ENCODE results near the gene PSMA8. TPM values are rescaled to one million over a fixed set of nuclear protein-coding genes. Genes with fewer than 3 reads are reported as not detected.
A peak's percentile ranks its signal among the peaks of the same experiment; 100 is the strongest.

Gene PSMA8
- total and polyA plus RNA-seq, 2 donors from 2014 or later, result not detected

GRCh38 chr18:26088487-26088886 is 45.2 kb upstream of the PSMA8 start:
- H3K27me3 ChIP-seq (ENCODE audit: control insufficient read depth, insufficient read depth, low read length), result no peaks in the 10 kb centered on the region
- TF ChIP-seq CTCF (IDR thresholded peaks at IDR 0.05; ENCODE audit: borderline replicate concordance, extremely low read depth, insufficient read depth), result no peak
- H3K9ac ChIP-seq (ENCODE audit: low read length in 3 of 3), result peak overlapping the region in 1 of 3 donors; percentile 86
- no peak overlapping the region for H3K27ac ChIP-seq (ENCODE audit: low read depth in 2 of 2, low read length in 2 of 2)
- intact Hi-C loops (cut with DNase I), result no loop called here
- H3K9me3 ChIP-seq (ENCODE audit: control insufficient read depth in 2 of 3, insufficient read depth in 1 of 3, low read length in 3 of 3), result no peaks in the 10 kb centered on the region
- peak overlapping the region in 2 of 3 donors; percentile 87 to 96 for H3K4me3 ChIP-seq (ENCODE audit: low read length in 3 of 3)
- peak in 2 of 5 donors; percentile 18 to 21 for DNase-seq
- peaks cover 0 to 11% (median 0%) of the 10 kb centered on the region in 3 donors for H3K4me1 ChIP-seq (ENCODE audit: control insufficient read depth in 2 of 3, insufficient read depth in 2 of 3, low read depth in 1 of 3, low read length in 3 of 3)
- FAIRE-seq, result no peak
- peaks cover 2 to 19% (median 5%) of the 10 kb centered on the region in 3 donors for H3K36me3 ChIP-seq (ENCODE audit: control insufficient read depth in 2 of 3, insufficient read depth in 3 of 3, low read length in 3 of 3)

- H3K9ac ChIP-seq (ENCODE audit: low read length in 3 of 3), result peak overlapping the region; percentile 33 to 93 (median 86)
- peaks cover under 1 to 11% (median 5%) of the 10 kb centered on the region in 3 donors for H3K36me3 ChIP-seq (ENCODE audit: control insufficient read depth in 2 of 3, insufficient read depth in 3 of 3, low read length in 3 of 3)
- H3K4me3 ChIP-seq (ENCODE audit: low read length in 3 of 3), result peak overlapping the region; percentile 87 to 96 (median 89)
- peaks cover 0 to 11% (median 0%) of the 10 kb centered on the region in 3 donors for H3K4me1 ChIP-seq (ENCODE audit: control insufficient read depth in 2 of 3, insufficient read depth in 2 of 3, low read depth in 1 of 3, low read length in 3 of 3)
- no peaks in the 10 kb centered on the region for H3K9me3 ChIP-seq (ENCODE audit: control insufficient read depth in 2 of 3, insufficient read depth in 1 of 3, low read length in 3 of 3)
- no peak for TF ChIP-seq CTCF (IDR thresholded peaks at IDR 0.05; ENCODE audit: borderline replicate concordance, extremely low read depth, insufficient read depth)
- peak overlapping the region; percentile 97 to 98 for H3K27ac ChIP-seq (ENCODE audit: low read depth in 2 of 2, low read length in 2 of 2)
- DNase-seq, result peak in 4 of 5 donors; percentile 11 to 53 (median 40)
- no peak for FAIRE-seq
- intact Hi-C loops (cut with DNase I), result no loop called here
- no peaks in the 10 kb centered on the region for H3K27me3 ChIP-seq (ENCODE audit: control insufficient read depth, insufficient read depth, low read length)
Observed at GRCh38 chr18:26089293-26090129, 44.2 kb upstream of the PSMA8 start.

DNA sequence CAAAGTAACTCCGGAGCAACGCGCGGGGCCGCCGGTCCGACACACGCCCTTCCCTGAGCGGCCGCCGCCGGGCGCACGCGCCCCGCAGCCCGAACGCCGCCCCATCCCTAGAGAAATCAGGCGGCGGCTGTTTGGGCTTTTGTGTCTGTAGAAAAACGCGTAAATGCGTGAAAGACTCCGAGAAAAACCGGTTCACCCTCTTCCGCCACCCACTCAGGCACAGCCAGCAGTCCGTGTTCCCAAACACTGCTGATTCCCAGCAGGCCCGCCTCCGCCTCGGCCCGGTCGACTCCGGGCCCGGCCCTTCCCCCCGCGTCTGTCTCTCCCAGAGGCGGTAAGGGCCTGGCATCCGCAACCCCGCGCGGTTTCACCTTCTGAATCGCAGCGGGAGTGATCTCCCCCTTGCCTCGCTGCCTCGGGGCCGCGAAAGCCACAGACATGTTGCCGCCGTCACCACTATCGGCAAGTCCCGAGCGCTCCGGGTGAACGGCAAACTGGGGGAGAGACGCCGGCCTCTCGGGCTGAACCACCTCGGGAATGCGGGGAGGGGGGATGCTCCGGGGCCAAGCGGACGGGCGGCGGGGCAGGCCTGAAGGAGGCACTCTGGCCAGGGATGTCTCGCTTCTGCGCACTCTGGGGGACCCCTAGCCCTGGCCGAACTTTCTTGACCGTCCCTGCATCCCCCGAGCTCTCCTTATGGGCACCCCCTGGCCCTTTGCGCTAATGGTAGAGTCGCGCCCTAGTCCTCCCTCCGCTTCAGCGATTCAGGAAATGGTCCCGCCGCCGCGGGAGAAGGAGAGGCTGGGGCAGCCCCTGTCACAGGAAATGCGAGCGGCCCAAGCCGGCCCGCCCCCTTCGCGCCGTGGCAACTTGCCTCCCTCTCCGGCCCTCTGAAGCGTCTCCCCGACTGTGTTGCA is 43.3 kb upstream of the PSMA8 start, which contains the start of gene SS18:
TSS of gene SS18 (minus strand) at position 484 of the 917 bp plus-strand sequence. CDS start at position 440, 44 bp downstream.
- FAIRE-seq, result no peak
- H3K9me3 ChIP-seq (ENCODE audit: control insufficient read depth in 2 of 3, insufficient read depth in 1 of 3, low read length in 3 of 3), result no peaks in the 10 kb centered on the region

More for the DNA sequence above, 43.3 kb upstream of the PSMA8 start, which contains the start of gene SS18:
- DNase-seq, result peak; percentile 95 to 99 (median 98)
- no peaks in the 10 kb centered on the region for H3K27me3 ChIP-seq (ENCODE audit: control insufficient read depth, insufficient read depth, low read length)
- H3K27ac ChIP-seq (ENCODE audit: low read depth in 2 of 2, low read length in 2 of 2), result peak within 1 kb of the TSS; percentile 97 to 98
- peaks cover 0 to 11% (median 0%) of the 10 kb centered on the region in 3 donors for H3K4me1 ChIP-seq (ENCODE audit: control insufficient read depth in 2 of 3, insufficient read depth in 2 of 3, low read depth in 1 of 3, low read length in 3 of 3)
- intact Hi-C loops (cut with DNase I), result no loop called here
- peaks cover 0 to 5% (median 4%) of the 10 kb centered on the region in 3 donors for H3K36me3 ChIP-seq (ENCODE audit: control insufficient read depth in 2 of 3, insufficient read depth in 3 of 3, low read length in 3 of 3)
- peak within 1 kb of the TSS; percentile 87 to 96 (median 93) for H3K4me3 ChIP-seq (ENCODE audit: low read length in 3 of 3)
- no peak for TF ChIP-seq CTCF (IDR thresholded peaks at IDR 0.05; ENCODE audit: borderline replicate concordance, extremely low read depth, insufficient read depth)
- H3K9ac ChIP-seq (ENCODE audit: low read length in 3 of 3), result peak within 1 kb of the TSS; percentile 50 to 93 (median 86)
